ENCODE data around the gene TMEM175. TPM values are rescaled to one million over a fixed set of nuclear protein-coding genes. Genes with fewer than 3 reads are reported as not detected.

Gene TMEM175
- 8.0 and 8.4 TPM in 2 replicates for total RNA-seq

DNA sequence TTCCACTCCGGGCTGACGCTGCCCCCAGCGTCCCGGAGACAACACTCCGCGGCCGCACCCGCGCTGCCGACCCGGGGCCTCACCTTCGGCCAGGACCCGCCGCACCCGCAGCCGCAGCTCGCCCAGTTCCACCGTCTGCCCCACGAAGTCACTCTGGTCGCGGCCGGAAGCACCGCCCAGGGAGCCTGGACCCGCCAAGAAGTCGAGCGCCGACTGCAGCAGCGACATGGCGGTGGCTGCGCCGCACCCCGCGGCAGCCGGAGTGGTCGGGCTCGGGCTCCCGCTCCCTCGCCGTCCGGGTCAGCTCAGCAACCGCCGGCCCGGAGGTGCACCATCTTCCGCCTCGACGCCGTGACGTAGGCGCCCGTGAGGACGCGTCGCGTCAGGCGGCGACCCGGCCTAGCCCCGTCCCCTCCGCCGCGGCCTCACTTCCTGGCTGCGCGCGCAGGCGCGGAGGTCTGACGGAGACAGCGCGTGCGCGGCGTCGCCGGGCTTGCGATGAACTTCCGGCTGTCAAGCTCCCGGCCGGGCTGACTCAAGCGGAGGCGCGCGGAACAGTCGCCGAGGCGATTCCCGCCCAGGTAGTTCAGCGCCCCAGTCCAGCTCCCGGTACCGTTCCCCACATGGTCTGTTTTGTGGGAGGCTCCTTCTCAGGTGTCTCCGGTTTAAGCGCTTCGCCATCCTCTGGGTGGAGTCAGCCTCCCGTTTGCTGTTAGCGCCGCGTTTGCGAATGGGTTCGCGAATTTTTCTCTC, at the start of gene TMEM175, which contains the start of gene GAK:
TSS of gene TMEM175 (plus strand) at position 501 of the 753 bp plus-strand sequence. CDS start 15,280 bp downstream, outside the sequence.
TSS of gene GAK (minus strand) at position 357 of the 753 bp plus-strand sequence. CDS start at position 228, 129 bp downstream.

DNA sequence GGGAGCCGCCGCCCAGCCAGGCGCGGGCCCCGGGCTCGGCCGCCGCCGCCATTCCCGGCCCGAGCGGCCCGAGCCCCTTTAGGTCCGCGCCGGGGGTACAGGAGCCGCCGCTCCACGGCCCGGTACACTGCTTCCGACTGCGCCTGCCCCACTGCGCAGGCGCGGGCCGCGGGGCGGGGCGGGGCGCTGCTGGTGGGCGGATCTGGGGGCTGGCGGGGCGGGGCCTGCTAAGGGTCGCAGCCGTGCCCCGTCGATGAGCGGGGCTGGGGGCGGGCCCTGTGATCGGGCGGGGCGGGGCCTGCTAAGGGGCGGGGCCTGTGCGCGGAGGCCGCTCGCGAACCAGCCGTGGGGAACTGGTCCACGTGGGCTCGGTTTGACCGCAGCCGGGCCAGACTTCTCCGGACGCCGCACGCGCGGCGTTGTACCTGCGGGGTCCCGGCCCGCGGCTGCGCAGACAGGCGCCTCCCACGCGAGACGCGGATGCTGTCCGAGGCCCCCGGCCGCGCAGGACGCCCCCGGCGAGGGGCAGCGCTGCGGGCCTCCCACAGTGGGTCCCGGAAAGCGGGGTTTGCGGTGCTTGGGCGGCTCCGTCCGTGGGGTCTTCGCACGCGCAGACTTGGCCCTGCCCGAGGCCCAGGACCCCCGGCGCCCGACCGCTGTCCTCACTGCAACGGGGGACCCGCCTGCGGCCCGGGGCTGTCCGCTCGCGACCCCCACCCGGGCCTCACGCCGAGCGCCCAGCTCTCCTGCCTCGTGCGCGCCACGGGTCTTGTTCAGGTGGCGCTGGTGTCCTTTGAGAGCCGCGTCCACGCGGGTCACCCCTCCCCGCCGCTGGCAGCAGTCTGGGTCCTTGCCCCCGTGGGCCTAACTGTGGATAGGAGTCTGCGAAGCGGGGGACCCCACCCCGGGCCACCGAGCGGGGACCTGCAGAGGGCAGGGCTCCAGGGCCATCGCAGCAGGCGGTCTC, 41.5 kb downstream of the TMEM175 start, which contains the start of gene DGKQ:
TSS of gene DGKQ (minus strand) at position 139 of the 967 bp plus-strand sequence. CDS start at position 52, 87 bp downstream.

DNA sequence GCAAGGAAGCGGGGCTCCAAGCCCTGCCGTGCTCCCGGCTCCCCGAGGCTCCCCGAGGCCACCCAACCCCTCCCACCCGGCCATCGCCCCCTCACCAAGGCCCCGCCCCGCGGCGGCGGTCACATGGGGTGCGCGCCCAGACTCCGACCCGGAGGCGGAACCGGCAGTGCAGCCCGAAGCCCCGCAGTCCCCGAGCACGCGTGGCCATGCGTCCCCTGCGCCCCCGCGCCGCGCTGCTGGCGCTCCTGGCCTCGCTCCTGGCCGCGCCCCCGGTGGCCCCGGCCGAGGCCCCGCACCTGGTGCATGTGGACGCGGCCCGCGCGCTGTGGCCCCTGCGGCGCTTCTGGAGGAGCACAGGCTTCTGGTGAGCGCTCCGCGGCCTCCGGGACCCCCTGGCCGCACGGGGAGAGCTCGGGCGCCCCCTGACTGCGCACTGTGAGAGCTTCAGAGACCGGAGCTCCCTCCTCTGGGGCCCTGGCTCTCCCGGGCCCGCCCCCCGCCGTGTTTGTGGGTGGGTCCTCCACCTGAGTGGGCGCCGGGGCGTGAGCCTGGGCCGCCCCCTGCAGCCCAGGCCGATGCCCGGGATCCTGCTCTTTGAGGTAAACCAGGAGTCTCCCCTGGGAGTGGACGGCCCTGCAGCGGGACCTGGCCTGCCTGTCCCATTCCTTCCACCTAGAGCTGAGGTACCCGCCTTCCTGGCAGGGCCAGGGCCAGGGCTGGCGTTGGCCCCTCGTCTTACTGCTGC, 54.8 kb downstream of the TMEM175 start, which contains the start of gene IDUA:
TSS of gene IDUA (plus strand) at position 166 of the 745 bp plus-strand sequence. CDS start at position 207, 41 bp downstream.

DNA sequence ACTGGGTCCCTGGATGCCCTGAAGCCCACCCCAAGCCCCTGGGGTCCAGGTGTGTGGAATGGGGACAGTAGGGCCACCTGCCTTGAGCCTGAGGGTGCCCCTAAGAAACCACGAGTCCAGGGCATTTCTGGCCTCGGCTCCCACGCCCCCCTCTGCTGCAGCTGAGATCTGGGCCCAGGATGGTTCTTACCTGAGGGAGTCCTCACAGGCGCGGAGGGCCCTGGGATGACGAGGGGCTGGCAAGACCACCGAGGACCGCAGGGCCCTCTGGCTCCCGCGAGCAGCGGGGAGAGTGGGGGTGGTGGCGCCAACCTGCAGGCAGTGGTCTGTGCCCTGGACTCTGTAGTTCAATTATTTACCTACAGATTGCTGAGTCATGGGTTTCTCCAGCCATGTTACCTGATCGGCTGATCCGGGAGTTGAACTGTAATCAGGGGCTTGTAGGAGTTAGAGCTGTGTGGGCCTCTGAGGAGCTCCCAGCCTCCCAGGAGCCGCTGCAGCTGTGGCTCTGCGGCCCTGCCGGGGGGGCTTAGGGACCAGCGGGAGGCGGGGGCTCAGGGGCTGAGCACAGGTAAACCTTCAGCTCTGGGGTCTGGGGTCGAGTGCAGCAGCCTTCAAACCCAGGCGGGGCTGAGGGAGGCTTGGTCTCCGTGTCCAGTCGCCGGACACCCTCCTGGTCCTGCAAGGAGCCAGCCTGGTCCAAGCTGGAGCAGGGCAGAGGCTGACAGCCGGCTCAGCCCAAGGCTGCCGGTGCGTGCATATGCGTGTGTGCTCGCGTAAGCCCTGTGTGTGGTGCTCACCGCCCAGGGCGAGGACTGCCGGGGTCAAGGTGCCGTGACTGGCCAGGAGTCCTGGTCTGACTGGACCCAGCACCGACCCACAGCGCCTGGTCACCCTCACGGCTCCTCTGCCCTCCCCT, 61.1 kb downstream of the TMEM175 start, which contains the start of gene SLC26A1:
TSS of gene SLC26A1 (minus strand) at position 294 of the 919 bp plus-strand sequence. CDS start 1,701 bp downstream, outside the sequence.

Other genes with a start within 250 kb of the TMEM175 start
- gene SLC49A3, start 243.3 kb upstream of the TMEM175 start, total RNA-seq, result 1.7 and 3.3 TPM in 2 replicates
- gene PCGF3, start 226.6 kb upstream of the TMEM175 start, total RNA-seq, result 46.2 and 60.5 TPM in 2 replicates
- 0.47 and 8.0 TPM in 2 replicates for gene CPLX1, start 106.3 kb upstream of the TMEM175 start, total RNA-seq
- gene GAK, start 144 bp upstream of the TMEM175 start, total RNA-seq, result 53.4 and 58.9 TPM in 2 replicates
- gene DGKQ, start 41.1 kb downstream of the TMEM175 start, total RNA-seq, result 18.4 and 23.4 TPM in 2 replicates
- 10.1 and 13.6 TPM in 2 replicates for gene IDUA, start 54.6 kb downstream of the TMEM175 start, total RNA-seq
- gene SLC26A1, start 60.9 kb downstream of the TMEM175 start, total RNA-seq, result 0.09 TPM in 1 of 2 replicates, not detected in the other
- 12.0 TPM in 2 replicates for gene FGFRL1, start 79.2 kb downstream of the TMEM175 start, total RNA-seq
- gene RNF212, start 181.1 kb downstream of the TMEM175 start, total RNA-seq, result 0.09 and 0.63 TPM in 2 replicates
- gene SPON2, start 240.1 kb downstream of the TMEM175 start, total RNA-seq, result 0.09 and 1.6 TPM in 2 replicates